Hepatocyte (in vitro differentiated cells): ENCODE measurements around the gene SLC36A4. TPM values are rescaled to one million over a fixed set of nuclear protein-coding genes. Genes with fewer than 3 reads are reported as not detected.

ENCODE experiments used
- DNase-seq: peaks from one replicate; pipeline ENCODE4 v3.0.0-alpha.2; 2016; ENCODE audit warnings: low spot score
- H2AFZ ChIP-seq: fragments of 200-600 bp; sonication (generic); 2 replicates; pipeline ENCODE4 v1.6.0; 2016; ENCODE audit warnings: antibody characterized with exemption, mild to moderate bottlenecking
- H3K27ac ChIP-seq: fragments of 200-600 bp; sonication (generic); 2 replicates; pipeline ENCODE4 v1.5.1; 2016; ENCODE audit warnings: mild to moderate bottlenecking
- H3K27me3 ChIP-seq: fragments of 200-600 bp; sonication (generic); 2 replicates; pipeline ENCODE4 v1.6.1; 2016
- H3K36me3 ChIP-seq: fragments of 200-600 bp; sonication (generic); replicated peaks from 2 replicates; pipeline ENCODE4 v1.5.1; 2016; ENCODE audit warnings: low read depth; ENCODE audit not compliant: insufficient read depth
- H3K4me1 ChIP-seq: fragments of 200-600 bp; sonication (generic); 2 replicates; pipeline ENCODE4 v1.5.1; 2016; ENCODE audit warnings: mild to moderate bottlenecking, moderate library complexity; ENCODE audit not compliant: insufficient read depth
- H3K4me2 ChIP-seq: fragments of 200-600 bp; sonication (generic); 2 replicates; pipeline ENCODE4 v1.6.0; 2016
- H3K4me3 ChIP-seq: fragments of 200-600 bp; sonication (generic); 2 replicates; pipeline ENCODE4 v1.5.1; 2016; ENCODE audit warnings: mild to moderate bottlenecking
- H3K79me2 ChIP-seq: fragments of 200-600 bp; sonication (generic); 2 replicates; pipeline ENCODE4 v1.6.0; 2017; ENCODE audit warnings: mild to moderate bottlenecking
- H3K9me2 ChIP-seq: fragments of 200-600 bp; sonication (generic); replicated peaks from 2 replicates; pipeline ENCODE4 v1.6.0; 2017; ENCODE audit warnings: mild to moderate bottlenecking; ENCODE audit not compliant: insufficient read depth
- H3K9me3 ChIP-seq: fragments of 200-600 bp; sonication (generic); 2 replicates; pipeline ENCODE4 v1.5.1; 2016; ENCODE audit warnings: low read depth, mild to moderate bottlenecking
- H4K20me1 ChIP-seq: fragments of 200-600 bp; sonication (generic); 2 replicates; pipeline ENCODE4 v1.6.0; 2016; ENCODE audit warnings: mild to moderate bottlenecking; ENCODE audit not compliant: insufficient read depth, poor library complexity, severe bottlenecking
- CTCF ChIP-seq: fragments of 200-600 bp; sonication (generic); IDR thresholded peaks from 2 replicates; pipeline ENCODE4 v1.5.1; 2016; ENCODE audit warnings: antibody characterized with exemption, mild to moderate bottlenecking; ENCODE audit not compliant: poor library complexity
- EZH2 ChIP-seq: fragments of 200-600 bp; sonication (generic); IDR thresholded peaks from 2 replicates; pipeline ENCODE4 v1.6.1; 2016; ENCODE audit warnings: antibody characterized with exemption, mild to moderate bottlenecking, borderline replicate concordance
- EZH2phosphoT487 ChIP-seq: fragments of 200-600 bp; sonication (generic); IDR thresholded peaks from one replicate; pipeline ENCODE4 v1.6.1; 2018; ENCODE audit warnings: antibody characterized with exemption, mild to moderate bottlenecking, low read depth, moderate library complexity; ENCODE audit not compliant: unreplicated experiment, severe bottlenecking
- WGBS: methylation state at CpG from one replicate; pipeline ENCODE4 v1.1.6; 2016; ENCODE audit warnings: low lambda C conversion rate; ENCODE audit errors: missing lambda C conversion rate; 5-methylcytosine and 5-hydroxymethylcytosine counted together
- polyA plus RNA-seq: library from polyadenylated mRNA; unstranded; fragments of >200 nt; fragmentation: Nextera tagmentation; extraction: Ambion mirVana; gene quantifications from 2 replicates; pipeline ENCODE4 v1.2.1, GENCODE V29; 2016
- total RNA-seq: library from RNA; depleted of rRNA; stranded (reverse); fragments of >200 nt; gene quantifications from 2 replicates; pipeline ENCODE4 v1.2.3, GENCODE V29; 2014

Gene SLC36A4
- total and polyA plus RNA-seq, 2 experiments from 2014 or later, result 17.6 to 18.4 TPM

- Histone ChIP-seq H3K36me3 (no peaks in the 10 kb centered on the region), H3K4me3 (no peak overlapping the region), H3K4me2 (no peak overlapping the region), H3K9me3 (no peaks in the 10 kb centered on the region), H4K20me1 (no peaks in the 10 kb centered on the region), H2AFZ (no peak overlapping the region), H3K9me2 (no peaks in the 10 kb centered on the region), H3K4me1 (peaks cover 4% of the 10 kb centered on the region), H3K27ac (no peak overlapping the region), H3K27me3 (no peaks in the 10 kb centered on the region), H3K79me2 (no peaks in the 10 kb centered on the region)
- WGBS, result 84% methylated on average over 2 of the region's 2 CpGs
- DNase-seq, result no peak
- no peak for TF ChIP-seq EZH2phosphoT487
- no peak for TF ChIP-seq CTCF
- no peak for TF ChIP-seq EZH2
Measured at GRCh38 chr11:93219440-93219839, 21.6 kb upstream of the SLC36A4 start.

GRCh38 chr11:93216511-93217101 is 18.8 kb upstream of the SLC36A4 start:
- no peak for DNase-seq
- no peak overlapping the region for H3K27ac ChIP-seq
- 53% methylated on average over 5 of the region's 5 CpGs for WGBS
- H3K4me2 ChIP-seq, result no peak overlapping the region
- no peak overlapping the region for H2AFZ ChIP-seq
- H3K4me3 ChIP-seq, result no peak overlapping the region
- TF ChIP-seq CTCF, result no peak
- no peak for TF ChIP-seq EZH2phosphoT487
- no peak for TF ChIP-seq EZH2
- no peaks in the 10 kb centered on the region for H3K9me3 ChIP-seq
- no peaks in the 10 kb centered on the region for H3K27me3 ChIP-seq
- peaks cover 4% of the 10 kb centered on the region for H3K4me1 ChIP-seq
- H3K36me3 ChIP-seq, result no peaks in the 10 kb centered on the region
- no peaks in the 10 kb centered on the region for H4K20me1 ChIP-seq
- H3K9me2 ChIP-seq, result no peaks in the 10 kb centered on the region
- H3K79me2 ChIP-seq, result no peaks in the 10 kb centered on the region

- Histone ChIP-seq H3K27me3 (no peaks in the 10 kb centered on the region), H3K9me2 (no peaks in the 10 kb centered on the region), H3K27ac (no peak overlapping the region), H4K20me1 (no peaks in the 10 kb centered on the region), H3K4me3 (no peak overlapping the region), H3K4me1 (peaks cover 4% of the 10 kb centered on the region), H3K4me2 (no peak overlapping the region), H3K36me3 (no peaks in the 10 kb centered on the region), H3K9me3 (no peaks in the 10 kb centered on the region), H2AFZ (no peak overlapping the region), H3K79me2 (no peaks in the 10 kb centered on the region)
- no peak for DNase-seq
- TF ChIP-seq EZH2, result no peak
Measured at GRCh38 chr11:93213622-93214021, 15.8 kb upstream of the SLC36A4 start.

- 82% methylated on average over 4 of the region's 4 CpGs for WGBS
- Histone ChIP-seq H3K4me1 (peaks cover 3% of the 10 kb centered on the region), H3K4me2 (no peak overlapping the region), H3K27me3 (no peaks in the 10 kb centered on the region), H3K9me2 (no peaks in the 10 kb centered on the region), H4K20me1 (no peaks in the 10 kb centered on the region), H3K9me3 (no peaks in the 10 kb centered on the region), H3K27ac (no peak overlapping the region), H3K36me3 (no peaks in the 10 kb centered on the region), H3K79me2 (no peaks in the 10 kb centered on the region), H2AFZ (no peak overlapping the region), H3K4me3 (no peak overlapping the region)
- DNase-seq, result no peak
- no peak for TF ChIP-seq CTCF
- no peak for TF ChIP-seq EZH2phosphoT487
- TF ChIP-seq EZH2, result no peak
Measured at GRCh38 chr11:93212094-93212493, 14.3 kb upstream of the SLC36A4 start.
